HG03432 (cell line): ENCODE results near the gene EXOSC1.
A peak's percentile ranks its signal among the peaks of the same experiment; 100 is the strongest.
"Not testable (repeated sequence)": the region's sequence is repeated elsewhere in the genome, so short reads cannot be mapped to it uniquely, and the experiment has no call there.

ENCODE experiments used
- ATAC-seq: cut with Tn5 transposase; IDR thresholded peaks from one replicate; pipeline ENCODE4 v1.9.1; 2021; ENCODE audit warnings: mild to moderate bottlenecking, moderate library complexity; ENCODE audit not compliant: unreplicated experiment

The EXOSC1 gene

DNA sequence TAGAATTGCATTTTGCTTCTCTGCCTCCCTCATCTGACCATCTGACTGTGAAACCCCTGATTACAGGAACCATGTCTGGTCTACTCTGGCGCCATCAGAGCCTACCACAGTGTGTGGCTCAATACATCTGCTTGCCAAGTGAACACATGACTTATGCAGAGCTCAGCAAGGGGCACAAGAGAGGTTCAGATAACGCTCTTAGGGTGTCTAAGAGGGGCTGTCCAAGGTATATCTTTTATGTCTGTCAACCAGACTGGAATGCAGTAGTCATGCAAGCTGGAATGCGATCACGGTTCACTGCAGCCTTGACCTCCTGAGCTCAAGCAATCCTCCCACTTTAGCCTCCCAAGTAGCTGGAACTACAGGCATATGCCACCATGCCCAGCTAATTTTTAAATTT, 34.4 kb downstream of the EXOSC1 start:
- ATAC-seq = no peak

DNA sequence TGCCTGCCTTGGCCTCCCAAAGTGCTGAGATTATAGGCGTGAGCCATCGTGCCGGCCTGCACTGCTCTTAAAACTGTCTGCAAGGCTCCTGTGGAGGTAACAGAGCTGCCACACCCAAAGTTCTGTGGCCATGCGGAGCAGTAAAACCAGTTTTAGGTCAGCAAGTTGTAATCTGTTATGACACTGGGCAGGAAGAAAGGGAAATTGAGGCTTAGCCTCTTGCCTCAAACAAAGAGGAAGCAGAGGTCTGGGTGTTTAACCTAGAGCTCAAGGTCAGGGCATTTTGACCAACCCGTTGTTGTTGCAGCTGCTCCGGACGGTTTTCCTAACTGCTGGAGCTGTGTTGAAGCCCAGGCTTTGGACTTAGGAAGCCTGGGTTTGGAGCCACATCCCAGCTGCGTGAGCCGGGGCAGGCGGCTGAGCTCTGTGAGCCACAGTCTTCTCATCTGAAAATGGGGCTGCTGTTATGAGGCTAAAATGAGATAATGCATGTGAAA, 37.3 kb downstream of the EXOSC1 start:
- no peak for ATAC-seq

DNA sequence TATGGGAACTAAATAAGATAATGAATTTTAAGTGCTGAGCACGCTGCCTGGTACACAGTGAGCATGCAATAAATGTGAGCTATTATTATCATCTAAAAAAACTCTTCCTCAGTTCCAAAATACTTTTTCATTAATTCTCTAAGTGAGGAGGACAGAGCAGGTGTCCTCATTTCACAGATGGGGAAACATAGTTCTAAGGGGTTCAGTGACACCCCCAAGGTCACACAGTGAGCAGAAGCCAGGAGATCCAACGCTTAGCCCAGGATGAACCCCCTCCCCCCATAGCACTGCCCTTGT, 37.9 kb downstream of the EXOSC1 start:
- no peak for ATAC-seq

DNA sequence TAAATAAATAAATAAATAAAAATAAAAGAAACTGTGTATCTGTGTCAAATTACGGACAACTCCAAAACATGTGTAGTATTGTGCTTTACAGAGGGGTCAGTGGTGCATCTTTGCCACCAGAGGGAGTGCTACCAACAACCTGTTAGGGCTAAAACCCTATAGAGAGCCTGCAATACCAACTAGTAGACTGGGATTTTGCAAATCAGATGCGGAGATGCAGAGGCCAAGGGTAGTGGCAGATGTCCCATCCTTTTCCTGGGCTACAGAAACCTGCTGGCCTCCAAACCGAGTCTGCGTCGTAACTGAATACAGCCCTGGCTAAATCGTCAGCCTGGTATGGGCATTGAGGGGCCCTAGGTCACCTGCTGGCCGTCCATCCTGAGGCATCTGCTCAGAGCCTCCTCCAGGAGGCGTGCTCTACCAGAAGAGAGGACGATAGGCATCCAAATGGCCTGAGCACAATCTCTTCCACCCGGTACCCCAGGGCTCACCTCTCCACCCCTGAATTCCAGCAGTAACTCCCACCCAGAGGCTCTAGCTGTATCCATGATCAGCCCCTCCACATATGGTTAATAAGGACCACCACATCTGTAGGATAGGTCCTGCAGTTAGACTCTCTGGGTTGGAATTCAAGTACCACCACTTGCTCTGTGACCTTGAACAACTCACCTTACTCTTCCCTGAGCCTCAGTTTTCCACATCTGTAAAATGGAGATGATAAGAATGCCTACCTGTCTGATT, 38.4 kb downstream of the EXOSC1 start:
- ATAC-seq = peak; percentile 93

DNA sequence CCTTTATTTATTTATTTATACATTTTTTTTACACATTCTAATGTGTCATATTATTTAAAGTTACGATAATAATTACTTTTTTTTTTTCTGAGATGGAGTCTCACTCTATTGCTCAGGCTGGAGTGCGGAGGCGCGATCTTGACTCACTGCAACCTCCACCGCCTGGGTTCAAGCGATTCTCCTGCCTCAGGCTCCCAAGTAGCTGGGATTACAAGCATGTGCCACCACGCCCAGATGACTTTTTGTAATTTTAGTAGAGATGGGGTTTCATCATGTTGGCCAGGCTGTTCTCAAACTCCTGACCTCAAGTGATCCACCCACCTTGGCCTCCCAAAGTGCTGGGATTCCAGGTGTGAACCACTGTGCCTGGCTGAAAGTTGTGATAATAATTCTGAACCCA, 39.3 kb downstream of the EXOSC1 start:
- ATAC-seq = not testable (repeated sequence)

DNA sequence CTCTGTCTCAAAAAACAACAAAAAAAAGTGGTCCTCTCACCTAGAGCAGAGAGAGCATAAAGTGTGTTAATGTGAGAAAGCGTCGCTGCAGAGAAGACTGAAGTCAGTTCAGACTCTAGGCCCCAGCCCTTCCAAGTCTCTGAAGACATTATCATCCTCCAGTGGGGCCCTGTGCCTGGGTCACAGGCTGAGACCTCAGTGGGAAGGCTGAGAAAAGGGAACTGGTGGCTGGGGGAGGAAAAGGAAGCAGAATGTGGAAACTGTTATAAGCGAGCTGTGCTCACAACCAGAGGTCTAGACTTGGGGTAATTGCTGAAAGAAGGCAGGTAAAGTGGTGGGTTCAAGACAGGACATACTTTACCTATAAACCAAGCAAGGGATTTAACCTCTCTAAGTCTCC, 39.7 kb downstream of the EXOSC1 start:
- no peak for ATAC-seq

DNA sequence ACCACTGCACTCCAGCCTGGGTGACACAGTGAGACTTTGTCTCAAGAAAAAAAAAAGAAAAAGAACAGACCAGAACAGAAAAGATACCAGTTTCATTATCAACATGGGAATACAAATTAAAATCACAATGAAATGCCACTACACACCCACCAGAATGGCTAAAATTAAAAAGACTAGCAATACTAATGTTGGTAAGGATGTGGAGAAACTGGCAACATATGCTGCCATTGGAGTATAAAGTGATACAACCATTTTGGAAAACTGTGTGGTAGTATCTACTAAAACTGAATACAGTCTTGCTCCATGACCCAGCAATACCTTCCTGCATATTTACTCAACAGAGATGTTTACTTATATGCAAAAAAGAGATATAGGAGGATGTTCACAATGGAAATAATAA, 41.8 kb downstream of the EXOSC1 start:
- no peak for ATAC-seq

DNA sequence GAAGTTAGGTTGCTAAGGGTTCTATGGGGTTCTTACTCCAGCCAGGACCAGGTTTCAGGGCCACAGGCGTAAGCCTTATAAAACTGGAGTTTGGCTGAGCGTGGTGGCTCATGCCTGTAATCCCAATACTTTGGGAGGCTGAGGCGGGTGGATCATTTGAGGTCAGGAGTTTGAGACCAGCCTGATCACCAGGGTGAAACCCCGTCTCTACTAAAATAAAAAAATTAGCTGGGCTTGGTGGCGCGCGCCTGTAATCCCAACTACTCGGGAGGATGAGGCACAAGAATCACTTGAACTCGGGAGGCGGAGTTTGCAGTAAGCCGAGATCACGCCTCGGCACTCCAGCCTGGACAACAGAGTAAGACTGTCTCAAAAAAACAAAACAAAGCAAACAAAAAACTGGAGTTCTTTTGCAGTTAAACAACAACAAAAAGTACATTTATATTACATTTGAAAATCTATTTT, 44.3 kb downstream of the EXOSC1 start:
- no peak for ATAC-seq

DNA sequence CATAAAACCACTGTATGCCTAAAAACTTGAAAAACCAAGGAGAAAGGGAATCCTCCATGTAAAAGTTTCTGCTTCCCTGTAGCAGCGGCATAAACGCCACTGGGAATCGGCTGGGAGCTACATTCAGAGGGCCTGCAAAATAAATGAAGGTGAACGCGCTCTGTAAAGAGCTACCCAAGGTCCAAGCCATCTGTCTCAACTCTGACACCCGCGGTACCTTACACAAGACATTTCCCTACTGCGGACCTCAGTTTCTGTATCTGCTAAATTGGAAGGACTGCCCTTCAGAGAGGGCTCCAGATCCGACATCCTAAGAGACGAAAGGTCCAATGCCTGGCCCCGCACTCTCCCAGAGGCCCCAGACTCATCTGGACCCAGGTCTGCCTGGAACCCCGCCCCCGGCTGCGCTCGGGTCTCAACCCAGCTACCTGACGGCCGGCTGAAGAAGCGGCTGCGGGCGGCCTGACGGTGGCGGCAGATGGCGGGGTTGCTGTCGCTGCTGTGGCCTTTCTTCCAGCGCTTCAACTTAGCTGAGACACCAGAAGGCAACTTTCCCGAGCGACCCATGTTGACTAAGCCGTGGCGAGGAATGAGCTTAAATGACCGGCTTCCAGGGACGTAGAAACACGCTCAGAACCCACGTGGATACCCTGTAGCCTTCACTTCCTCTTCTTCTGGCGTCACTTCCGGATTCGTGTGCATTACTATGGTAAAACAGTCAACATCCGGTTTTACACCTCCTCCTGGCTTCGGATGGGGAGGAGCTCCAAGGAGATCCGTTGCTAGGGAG, 44.9 kb downstream of the EXOSC1 start, which contains the start of gene RRP12:
Gene RRP12, minus strand, starts transcription at position 676 of the 790 bp plus-strand sequence. Its CDS starts 109 bp downstream, at position 567.
- peak; percentile 98 for ATAC-seq

DNA sequence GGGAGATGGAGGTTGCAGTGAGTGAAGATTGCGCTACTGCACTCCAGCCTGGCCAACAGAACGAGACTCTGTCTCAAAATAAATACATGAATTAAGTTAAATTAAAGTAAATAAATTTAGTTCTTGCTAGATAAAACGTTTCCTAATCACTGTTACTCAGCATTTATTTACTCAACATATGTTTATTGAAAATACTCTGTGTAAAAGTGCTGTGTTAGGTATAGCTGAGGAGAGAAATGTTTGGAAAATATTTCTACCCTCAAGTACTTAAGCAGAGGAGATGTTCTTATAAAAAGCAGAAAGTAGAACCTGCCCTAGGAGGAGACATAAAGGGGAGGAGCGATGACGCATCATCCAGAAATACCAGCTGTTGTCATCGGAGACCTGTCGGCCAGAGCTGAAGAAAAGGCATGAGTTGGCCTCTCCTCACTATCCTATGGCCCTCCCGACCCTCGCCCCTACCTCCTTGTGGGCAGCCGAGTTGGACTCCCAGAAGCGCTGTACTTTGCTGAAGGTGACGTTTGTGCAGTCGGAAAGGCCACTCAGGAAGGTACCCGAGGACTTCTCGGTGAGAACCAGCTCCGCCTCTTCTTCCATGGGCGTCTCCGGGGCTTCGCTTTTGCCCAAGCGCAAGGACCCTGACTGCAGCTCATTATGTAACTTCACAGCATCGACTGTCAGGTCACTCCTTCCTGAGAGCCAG, 45.8 kb downstream of the EXOSC1 start:
- no peak for ATAC-seq

DNA sequence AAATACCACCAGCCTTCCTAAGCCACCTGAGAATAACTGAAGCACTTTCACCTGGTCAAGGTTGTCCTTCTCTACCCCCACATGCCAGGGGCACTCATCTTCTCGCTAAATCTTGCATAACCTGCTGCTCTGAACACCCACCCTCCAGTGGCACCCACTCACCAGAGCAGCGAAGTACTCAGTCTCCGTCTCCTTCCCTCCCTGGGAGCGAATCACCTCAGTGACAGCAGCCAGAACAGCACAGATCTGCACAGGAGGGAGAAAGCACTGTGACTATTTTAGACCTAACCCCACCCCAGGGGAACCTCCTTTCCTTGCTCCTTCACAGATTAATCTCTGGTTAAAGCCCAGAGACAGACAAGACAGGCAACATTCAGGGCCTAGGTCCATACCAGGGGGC, 49.8 kb downstream of the EXOSC1 start:
- no peak for ATAC-seq

DNA sequence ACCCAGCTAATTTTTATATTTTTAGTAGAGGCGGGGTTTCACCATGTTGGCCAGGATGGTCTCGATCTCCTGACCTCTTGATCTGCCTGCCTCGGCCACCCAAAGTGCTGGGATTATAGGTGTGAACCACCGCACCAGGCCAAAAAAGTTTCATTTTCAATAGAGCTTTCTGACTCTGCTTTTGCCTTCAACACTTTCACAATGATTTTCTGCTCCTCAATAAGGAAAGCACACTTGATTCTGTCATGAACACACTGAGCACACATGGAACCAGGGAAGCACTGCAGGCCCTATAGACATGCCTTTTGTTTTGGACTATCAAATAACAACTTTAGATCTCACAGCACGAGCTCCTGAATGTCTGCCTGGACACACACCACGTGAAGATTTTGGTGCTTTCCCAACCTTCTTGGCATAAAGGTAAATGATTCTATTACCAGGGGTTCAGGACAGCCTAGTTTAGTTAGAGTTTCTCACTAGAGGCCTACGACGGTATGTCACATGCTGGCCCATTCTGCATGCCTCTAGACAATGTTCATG, 52.7 kb downstream of the EXOSC1 start:
- no peak for ATAC-seq

DNA sequence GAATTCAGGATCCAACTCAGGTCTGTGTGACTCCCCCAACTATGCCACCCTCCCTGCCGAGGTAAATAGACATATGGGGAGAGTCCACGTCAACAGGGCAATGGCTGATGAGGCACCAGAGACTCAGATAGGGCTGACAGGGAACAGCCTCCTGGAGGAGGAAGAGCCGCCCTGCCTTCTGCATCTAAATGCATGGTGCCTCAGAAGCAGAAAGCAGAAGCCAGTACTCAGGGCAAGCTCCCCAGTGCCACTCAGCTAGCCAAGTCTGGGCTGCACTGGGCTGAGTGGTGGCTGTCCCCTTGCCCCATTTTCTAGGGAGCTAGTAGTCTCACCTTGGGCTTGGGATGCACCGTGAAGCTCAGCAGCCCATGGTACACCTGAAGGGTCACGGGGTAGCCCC, 55.7 kb downstream of the EXOSC1 start:
- ATAC-seq = no peak

DNA sequence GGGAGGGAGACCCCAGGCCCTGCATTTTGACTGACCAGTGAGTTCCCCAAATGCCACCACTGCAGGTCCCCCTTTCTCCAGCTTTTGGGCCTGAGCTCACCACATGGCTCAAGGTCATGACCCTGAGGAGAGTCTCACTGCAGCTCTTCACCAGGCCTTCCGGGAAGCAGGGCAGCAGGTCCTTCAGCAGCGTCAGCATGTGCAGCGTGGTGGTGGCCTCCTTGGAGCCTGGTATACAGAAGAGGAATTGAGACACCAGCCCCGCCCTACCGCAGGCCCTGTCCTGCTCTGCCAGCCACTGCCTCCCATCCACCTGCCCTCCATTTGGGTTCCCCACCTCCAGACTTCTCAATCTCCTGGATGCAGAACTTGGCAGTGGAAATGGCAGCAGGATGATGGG, 57.7 kb downstream of the EXOSC1 start:
- ATAC-seq = no peak
